Trophoblast cell (in vitro differentiated cells and primary cell): ENCODE measurements around the gene RAB3GAP2.

Experiments
- DNase-seq, 2 donors: peaks; one replicate each; pipeline ENCODE4 v3.0.0-alpha.2; 2016
- H2AFZ ChIP-seq: 2 replicates; pipeline ENCODE4 v1.6.1; 2013; ENCODE audit warnings: low read length, moderate library complexity, mild to moderate bottlenecking; ENCODE audit not compliant: insufficient read depth, poor library complexity
- H2AK5ac ChIP-seq: 2 replicates; pipeline ENCODE4 v1.6.1; 2013; ENCODE audit warnings: mild to moderate bottlenecking, low read length
- H2BK120ac ChIP-seq: 2 replicates; pipeline ENCODE4 v1.6.1; 2013; ENCODE audit warnings: low read length, mild to moderate bottlenecking, moderate library complexity; ENCODE audit not compliant: insufficient read depth, poor library complexity
- H2BK12ac ChIP-seq: 2 replicates; pipeline ENCODE4 v1.6.1; 2013; ENCODE audit warnings: mild to moderate bottlenecking, low read length, moderate library complexity
- H2BK5ac ChIP-seq: 2 replicates; pipeline ENCODE4 v1.6.1; 2013; ENCODE audit warnings: low read length, low read depth, moderate library complexity, mild to moderate bottlenecking; ENCODE audit not compliant: poor library complexity
- H3K14ac ChIP-seq: 2 replicates; pipeline ENCODE4 v1.6.1; 2013; ENCODE audit warnings: mild to moderate bottlenecking, low read length
- H3K18ac ChIP-seq: 2 replicates; pipeline ENCODE4 v1.6.1; 2013; ENCODE audit warnings: mild to moderate bottlenecking, low read length
- H3K23ac ChIP-seq: 2 replicates; pipeline ENCODE4 v1.6.1; 2013; ENCODE audit warnings: low read length
- H3K27ac ChIP-seq: 2 replicates; pipeline ENCODE4 v1.5.1; 2013; ENCODE audit warnings: low read depth, mild to moderate bottlenecking, inconsistent platforms, low read length, moderate library complexity
- H3K27me3 ChIP-seq: 2 replicates; pipeline ENCODE4 v1.6.1; 2013; ENCODE audit warnings: inconsistent platforms, mild to moderate bottlenecking, low read length, moderate library complexity; ENCODE audit not compliant: insufficient read depth
- H3K36me3 ChIP-seq, 2 experiments: 1 replicate in 1 of 2; 2 replicates in 1 of 2; pipeline ENCODE4 v1.6.1; 2013; ENCODE audit warnings: low read length in 2 of 2, mild to moderate bottlenecking in 2 of 2, moderate library complexity in 1 of 2; ENCODE audit not compliant: insufficient read depth in 2 of 2, control insufficient read depth in 1 of 2
- H3K4ac ChIP-seq: 2 replicates; pipeline ENCODE4 v1.6.1; 2013; ENCODE audit warnings: low read depth, mild to moderate bottlenecking, low read length, moderate library complexity
- H3K4me1 ChIP-seq, 2 experiments: 1 replicate in 1 of 2; 2 replicates in 1 of 2; pipeline ENCODE4 v1.6.1; 2013; ENCODE audit warnings: low read length in 2 of 2, mild to moderate bottlenecking in 2 of 2, moderate library complexity in 1 of 2; ENCODE audit not compliant: insufficient read depth in 2 of 2, control insufficient read depth in 1 of 2
- H3K4me2 ChIP-seq: 2 replicates; pipeline ENCODE4 v1.6.1; 2013; ENCODE audit warnings: inconsistent platforms, mild to moderate bottlenecking, low read length, moderate library complexity
- H3K4me3 ChIP-seq: 2 replicates; pipeline ENCODE4 v1.5.1; 2013; ENCODE audit warnings: mild to moderate bottlenecking, low read depth, low read length, inconsistent platforms
- H3K79me1 ChIP-seq: one replicate; pipeline ENCODE4 v1.6.1; 2013; ENCODE audit warnings: low read length
- H3K79me2 ChIP-seq: 2 replicates; pipeline ENCODE4 v1.6.1; 2013; ENCODE audit warnings: low read length, mild to moderate bottlenecking; ENCODE audit not compliant: control insufficient read depth, insufficient read depth, poor library complexity
- H3K9ac ChIP-seq: 2 replicates; pipeline ENCODE4 v1.6.1; 2013; ENCODE audit warnings: mild to moderate bottlenecking, low read length
- H3K9me3 ChIP-seq: 2 replicates; pipeline ENCODE4 v1.6.1; 2013; ENCODE audit warnings: low read depth, mild to moderate bottlenecking, control low read depth, inconsistent platforms, low read length; ENCODE audit not compliant: insufficient read depth
- H4K12ac ChIP-seq: 2 replicates; pipeline ENCODE4 v1.6.1; 2013; ENCODE audit warnings: low read depth, mild to moderate bottlenecking, low read length, moderate library complexity
- H4K8ac ChIP-seq: 2 replicates; pipeline ENCODE4 v1.6.1; 2013; ENCODE audit warnings: low read depth, mild to moderate bottlenecking, low read length, moderate library complexity
- H4K91ac ChIP-seq: one replicate; pipeline ENCODE4 v1.6.1; 2013; ENCODE audit warnings: low read depth, mild to moderate bottlenecking, low read length, moderate library complexity
- WGBS: extraction: QIAGEN DNeasy Blood & Tissue Kit; methylation state at CpG from one replicate; pipeline ENCODE4 v1.1.7; 2013; ENCODE audit warnings: missing lambda C conversion rate; ENCODE audit not compliant: insufficient read length, insufficient coverage; ENCODE audit errors: extremely low coverage; 5-methylcytosine and 5-hydroxymethylcytosine counted together

Gene RAB3GAP2

DNA sequence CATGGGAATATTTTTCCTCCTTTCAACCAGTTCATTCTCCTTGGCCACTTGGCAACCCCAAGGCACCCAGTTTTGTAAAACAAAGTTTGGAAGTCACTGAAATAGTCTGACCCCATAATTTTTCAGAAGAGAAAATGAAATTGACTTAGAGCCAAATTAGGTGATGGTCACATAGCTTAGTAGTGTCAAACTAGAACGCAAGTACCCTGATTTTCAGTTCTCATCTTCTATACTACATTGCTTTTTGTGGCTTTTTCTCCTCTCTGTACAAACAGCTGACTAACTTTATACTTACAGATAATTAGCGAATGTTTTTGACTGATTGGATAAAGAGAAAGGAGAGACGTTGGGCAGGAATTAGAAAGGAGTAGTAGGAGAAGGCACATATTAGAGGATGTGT is 145.2 kb downstream of the RAB3GAP2 start:
- no peak overlapping the region for H4K12ac ChIP-seq
- no peak overlapping the region for H3K23ac ChIP-seq
- H2AK5ac ChIP-seq = no peak overlapping the region
- DNase-seq = no peak
- H3K14ac ChIP-seq = no peak overlapping the region
- H3K79me1 ChIP-seq = no peaks in the 10 kb centered on the region
- H2AFZ ChIP-seq = no peak overlapping the region
- H3K27ac ChIP-seq = no peak overlapping the region
- no peak overlapping the region for H2BK120ac ChIP-seq
- no peak overlapping the region for H3K4me2 ChIP-seq
- no peak overlapping the region for H4K8ac ChIP-seq
- H3K9me3 ChIP-seq = no peaks in the 10 kb centered on the region
- no peak overlapping the region for H3K4me3 ChIP-seq
- peaks cover 3 to 6% of the 10 kb centered on the region in 2 experiments for H3K36me3 ChIP-seq
- WGBS = 100% methylated on average over 1 of the region's 3 CpGs
- H2BK12ac ChIP-seq = no peak overlapping the region
- H4K91ac ChIP-seq = no peak overlapping the region
- H3K9ac ChIP-seq = no peak overlapping the region
- H3K79me2 ChIP-seq = no peaks in the 10 kb centered on the region
- no peak overlapping the region for H3K18ac ChIP-seq
- no peak overlapping the region for H2BK5ac ChIP-seq
- no peak overlapping the region for H3K4ac ChIP-seq
- H3K4me1 ChIP-seq = no peaks in the 10 kb centered on the region
- H3K27me3 ChIP-seq = no peaks in the 10 kb centered on the region

DNA sequence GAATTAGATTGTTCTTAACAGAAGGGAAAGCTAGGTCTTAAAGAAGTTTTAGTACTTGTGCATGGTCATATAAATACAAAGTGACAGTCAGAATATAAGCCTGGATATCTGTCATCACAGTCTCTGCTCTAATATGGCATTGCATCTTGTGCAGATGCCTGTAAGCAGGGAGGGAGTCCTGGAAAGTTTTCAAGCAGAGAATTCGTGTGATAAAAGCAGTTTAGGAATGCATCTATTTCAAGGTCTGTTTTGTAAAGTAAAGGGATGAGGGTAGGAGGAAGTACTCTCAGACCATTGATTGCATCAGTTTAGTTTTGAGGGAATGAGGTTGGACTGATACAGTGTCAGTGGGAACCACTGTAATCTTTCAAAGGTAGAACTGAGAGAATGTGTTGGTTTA is 147.7 kb downstream of the RAB3GAP2 start:
- no peak overlapping the region for H3K4me2 ChIP-seq
- no peak overlapping the region for H2BK120ac ChIP-seq
- H2AFZ ChIP-seq = no peak overlapping the region
- H3K36me3 ChIP-seq = peaks cover 3 to 9% of the 10 kb centered on the region in 2 experiments
- no peak overlapping the region for H2AK5ac ChIP-seq
- H2BK12ac ChIP-seq = no peak overlapping the region
- H3K4ac ChIP-seq = no peak overlapping the region
- H3K27me3 ChIP-seq = no peaks in the 10 kb centered on the region
- no peaks in the 10 kb centered on the region for H3K79me2 ChIP-seq
- H3K27ac ChIP-seq = no peak overlapping the region
- no CpG with 5 or more reads among the region's 1 CpG for WGBS
- H4K91ac ChIP-seq = no peak overlapping the region
- H4K8ac ChIP-seq = no peak overlapping the region
- peak; percentile 41 to 86 for DNase-seq
- H2BK5ac ChIP-seq = no peak overlapping the region
- H3K4me3 ChIP-seq = no peak overlapping the region
- H3K9me3 ChIP-seq = no peaks in the 10 kb centered on the region
- H3K4me1 ChIP-seq = no peaks in the 10 kb centered on the region
- H3K23ac ChIP-seq = no peak overlapping the region
- H3K79me1 ChIP-seq = no peaks in the 10 kb centered on the region
- no peak overlapping the region for H4K12ac ChIP-seq
- H3K9ac ChIP-seq = no peak overlapping the region
- H3K18ac ChIP-seq = no peak overlapping the region
- H3K14ac ChIP-seq = no peak overlapping the region

DNA sequence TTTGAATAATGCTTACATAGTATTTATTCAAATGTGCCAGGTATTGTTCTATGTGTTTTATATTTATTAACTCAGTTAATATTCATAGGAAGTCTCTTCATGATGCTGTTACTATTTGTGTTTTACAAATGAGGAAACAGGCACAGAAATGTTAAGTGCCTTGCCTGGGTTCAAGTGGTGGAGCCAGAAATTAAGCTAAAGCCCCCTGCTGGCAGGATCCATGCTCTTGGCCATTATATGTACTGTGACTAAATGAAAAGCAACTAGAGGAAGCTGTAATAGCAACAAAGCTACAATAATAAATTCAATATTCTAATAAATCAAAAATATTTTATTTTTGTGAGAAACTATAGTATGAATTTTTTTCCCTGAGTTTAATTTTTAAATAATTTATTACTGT is 148.4 kb downstream of the RAB3GAP2 start:
- Histone ChIP-seq H3K27me3 (no peaks in the 10 kb centered on the region), H3K14ac (no peak overlapping the region), H4K91ac (no peak overlapping the region), H3K4me1 (no peaks in the 10 kb centered on the region), H3K4me3 (no peak overlapping the region), H3K18ac (no peak overlapping the region), H3K79me2 (no peaks in the 10 kb centered on the region), H4K8ac (no peak overlapping the region), H2AK5ac (no peak overlapping the region), H3K4me2 (no peak overlapping the region), H3K4ac (no peak overlapping the region), H3K27ac (no peak overlapping the region), H4K12ac (no peak overlapping the region), H2BK12ac (no peak overlapping the region), H3K79me1 (no peaks in the 10 kb centered on the region), H2AFZ (no peak overlapping the region), H3K9me3 (no peaks in the 10 kb centered on the region), H3K23ac (no peak overlapping the region), H3K36me3 (peaks cover 3 to 9% of the 10 kb centered on the region in 2 experiments), H2BK5ac (no peak overlapping the region), H3K9ac (no peak overlapping the region), H2BK120ac (no peak overlapping the region)
- peak in 1 of 2 donors; percentile 25 for DNase-seq

DNA sequence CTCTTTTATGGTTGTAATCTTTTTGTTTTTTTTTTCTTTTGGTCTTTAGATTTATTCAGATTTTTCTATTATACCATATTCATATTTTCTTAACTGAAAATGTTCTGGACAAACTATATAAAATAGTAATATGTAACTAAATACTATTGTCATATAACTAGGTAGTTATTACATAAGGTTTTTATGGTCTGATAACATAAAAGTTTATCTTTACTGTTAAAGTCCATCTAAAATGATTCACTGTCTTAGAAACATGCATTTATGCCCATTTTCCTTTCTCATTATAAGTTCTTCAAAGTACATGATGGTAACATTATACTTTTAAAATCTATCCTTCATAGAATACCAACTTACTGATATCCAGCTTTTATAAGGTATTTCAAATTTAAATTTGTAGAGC is 149.2 kb downstream of the RAB3GAP2 start:
- H3K27me3 ChIP-seq = no peaks in the 10 kb centered on the region
- no peak overlapping the region for H3K27ac ChIP-seq
- H3K4ac ChIP-seq = no peak overlapping the region
- H3K9me3 ChIP-seq = no peaks in the 10 kb centered on the region
- H3K9ac ChIP-seq = no peak overlapping the region
- H2AK5ac ChIP-seq = no peak overlapping the region
- no peak overlapping the region for H4K8ac ChIP-seq
- no peak overlapping the region for H2BK120ac ChIP-seq
- H3K4me1 ChIP-seq = no peaks in the 10 kb centered on the region
- H4K12ac ChIP-seq = no peak overlapping the region
- DNase-seq = no peak
- H3K79me1 ChIP-seq = no peaks in the 10 kb centered on the region
- H4K91ac ChIP-seq = no peak overlapping the region
- H2BK12ac ChIP-seq = no peak overlapping the region
- H3K79me2 ChIP-seq = no peaks in the 10 kb centered on the region
- peaks cover 3 to 7% of the 10 kb centered on the region in 2 experiments for H3K36me3 ChIP-seq
- no peak overlapping the region for H2BK5ac ChIP-seq
- no peak overlapping the region for H2AFZ ChIP-seq
- H3K4me2 ChIP-seq = no peak overlapping the region
- no peak overlapping the region for H3K23ac ChIP-seq
- no peak overlapping the region for H3K4me3 ChIP-seq
- H3K18ac ChIP-seq = no peak overlapping the region
- H3K14ac ChIP-seq = no peak overlapping the region
